ENCODE results near the gene SEC31A. TPM values are rescaled to one million over a fixed set of nuclear protein-coding genes. Genes with fewer than 3 reads are reported as not detected.
A peak's percentile ranks its signal among the peaks of the same experiment; 100 is the strongest.

The SEC31A gene
- total and polyA plus RNA-seq, 10 donors = 63.6 to 204 (median 146) TPM

DNA sequence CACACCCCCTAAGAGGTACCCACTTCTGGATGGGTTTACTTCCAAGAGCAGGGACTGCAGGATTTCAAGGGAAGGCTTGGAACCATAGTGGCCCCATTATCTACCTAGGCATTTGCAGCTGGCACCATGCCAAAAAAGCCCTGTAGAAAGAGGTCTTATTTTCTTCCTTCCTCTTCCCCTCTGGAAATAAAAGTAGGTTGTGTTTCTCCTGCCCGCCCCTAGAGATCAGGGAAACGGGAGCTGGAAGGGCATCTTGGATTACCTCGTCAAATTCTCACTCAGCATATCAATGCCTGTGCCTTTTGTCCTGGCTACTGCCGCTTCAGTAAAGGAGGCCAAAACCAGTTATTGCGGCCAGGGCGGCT is 93.9 kb downstream of the SEC31A start:
- Histone ChIP-seq H3K36me3 (no peaks in the 10 kb centered on the region), H3K4me1 (peaks cover 0 to 36% (median 28%) of the 10 kb centered on the region in 6 donors), H3K27me3 (replicated peaks in 1 of 7) (peaks cover 0 to 55% (median 20%) of the 10 kb centered on the region in 7 donors), H3K27ac (no peak overlapping the region), H3K9me3 (no peaks in the 10 kb centered on the region), H3K4me3 (peak overlapping the region in 7 of 8 donors; percentile 64 to 86 (median 71))
- no peak for DNase-seq
- TF ChIP-seq POLR2AphosphoS5 (IDR thresholded peaks at IDR 0.05) = no peak
- TF ChIP-seq, protein P1, sequence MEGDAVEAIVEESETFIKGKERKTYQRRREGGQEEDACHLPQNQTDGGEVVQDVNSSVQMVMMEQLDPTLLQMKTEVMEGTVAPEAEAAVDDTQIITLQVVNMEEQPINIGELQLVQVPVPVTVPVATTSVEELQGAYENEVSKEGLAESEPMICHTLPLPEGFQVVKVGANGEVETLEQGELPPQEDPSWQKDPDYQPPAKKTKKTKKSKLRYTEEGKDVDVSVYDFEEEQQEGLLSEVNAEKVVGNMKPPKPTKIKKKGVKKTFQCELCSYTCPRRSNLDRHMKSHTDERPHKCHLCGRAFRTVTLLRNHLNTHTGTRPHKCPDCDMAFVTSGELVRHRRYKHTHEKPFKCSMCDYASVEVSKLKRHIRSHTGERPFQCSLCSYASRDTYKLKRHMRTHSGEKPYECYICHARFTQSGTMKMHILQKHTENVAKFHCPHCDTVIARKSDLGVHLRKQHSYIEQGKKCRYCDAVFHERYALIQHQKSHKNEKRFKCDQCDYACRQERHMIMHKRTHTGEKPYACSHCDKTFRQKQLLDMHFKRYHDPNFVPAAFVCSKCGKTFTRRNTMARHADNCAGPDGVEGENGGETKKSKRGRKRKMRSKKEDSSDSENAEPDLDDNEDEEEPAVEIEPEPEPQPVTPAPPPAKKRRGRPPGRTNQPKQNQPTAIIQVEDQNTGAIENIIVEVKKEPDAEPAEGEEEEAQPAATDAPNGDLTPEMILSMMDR (IDR thresholded peaks at IDR 0.05 in 8 of 11, conservative IDR thresholded peaks at IDR 0.05 in 3 of 11) = no peak
- TF ChIP-seq POLR2A (IDR thresholded peaks at IDR 0.05) = no peak
- intact Hi-C loops (cut with DNase I; ENCODE audit: low total_unique reads) = no loop called here
- WGBS, 5 donors = 55 to 69% (median 60%) methylated on average over 5 to 6 of the region's 6 CpGs

DNA sequence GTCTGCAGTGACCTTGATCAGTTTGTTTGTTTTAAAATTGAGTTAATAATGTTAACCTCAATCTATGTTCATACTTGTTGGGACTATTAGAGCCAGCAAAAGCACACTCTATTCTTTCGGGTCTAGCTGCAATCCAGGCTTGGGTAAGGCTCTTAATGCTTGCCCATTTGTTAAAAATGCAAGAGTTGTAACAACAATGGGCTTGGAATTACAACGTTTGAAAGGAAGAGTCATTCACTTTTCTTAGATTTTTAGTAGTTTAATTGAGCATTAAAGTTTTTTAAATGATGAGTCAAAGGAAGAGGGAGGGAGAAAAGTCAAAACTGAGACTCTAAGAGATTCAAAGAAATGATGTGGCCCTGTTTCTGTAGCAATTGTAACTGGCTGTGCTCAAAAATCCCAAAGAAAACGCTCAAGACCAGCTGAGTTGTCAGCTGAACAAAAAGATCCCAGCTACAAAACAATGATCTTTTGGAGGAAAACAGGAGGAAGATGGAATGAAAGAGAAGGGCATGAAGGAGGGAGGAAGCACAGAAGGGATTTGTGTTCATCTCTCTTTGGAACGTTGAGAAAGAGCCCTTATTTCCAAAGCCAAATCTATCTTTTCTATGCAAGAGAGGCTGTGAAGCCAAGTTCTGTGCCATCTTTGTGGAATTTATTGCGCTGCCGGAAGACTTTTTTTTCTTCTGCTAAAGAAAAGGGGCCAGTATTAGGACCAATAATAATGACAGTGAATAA is 97.9 kb downstream of the SEC31A start:
- peaks cover 0 to 21% (median 10%) of the 10 kb centered on the region in 7 donors for H3K27me3 ChIP-seq (replicated peaks in 1 of 7)
- intact Hi-C loops (cut with DNase I; ENCODE audit: low total_unique reads) = no loop called here
- no peak for DNase-seq
- H3K27ac ChIP-seq = no peak overlapping the region
- H3K36me3 ChIP-seq = no peaks in the 10 kb centered on the region
- H3K4me1 ChIP-seq = peaks cover 0 to 16% (median 11%) of the 10 kb centered on the region in 6 donors
- TF ChIP-seq, protein P1 (IDR thresholded peaks at IDR 0.05 in 8 of 11, conservative IDR thresholded peaks at IDR 0.05 in 3 of 11) = no peak
- TF ChIP-seq POLR2A (IDR thresholded peaks at IDR 0.05) = no peak
- no peaks in the 10 kb centered on the region for H3K9me3 ChIP-seq
- H3K4me3 ChIP-seq = no peak overlapping the region
- WGBS, 5 donors = 69 to 83% (median 75%) methylated on average over 6 of the region's 6 CpGs

GRCh38 chr4:82791179-82791578 is 99.8 kb downstream of the SEC31A start:
- no peak for DNase-seq
- intact Hi-C loops (cut with DNase I; ENCODE audit: low total_unique reads) = no loop called here
- H3K4me3 ChIP-seq = no peak overlapping the region
- TF ChIP-seq POLR2A (IDR thresholded peaks at IDR 0.05) (no peak), POLR2AphosphoS5 (IDR thresholded peaks at IDR 0.05) (no peak)
- TF ChIP-seq, protein P1 (IDR thresholded peaks at IDR 0.05 in 8 of 11, conservative IDR thresholded peaks at IDR 0.05 in 3 of 11) = no peak
- 91 to 93% (median 92%) methylated on average over 6 of the region's 6 CpGs for WGBS, 5 donors
- no peak overlapping the region for H3K27ac ChIP-seq
- no peaks in the 10 kb centered on the region for H3K4me1 ChIP-seq
- H3K36me3 ChIP-seq = no peaks in the 10 kb centered on the region
- peaks cover 0 to 2% (median 0%) of the 10 kb centered on the region in 7 donors for H3K27me3 ChIP-seq (replicated peaks in 1 of 7)
- no peaks in the 10 kb centered on the region for H3K9me3 ChIP-seq

DNA sequence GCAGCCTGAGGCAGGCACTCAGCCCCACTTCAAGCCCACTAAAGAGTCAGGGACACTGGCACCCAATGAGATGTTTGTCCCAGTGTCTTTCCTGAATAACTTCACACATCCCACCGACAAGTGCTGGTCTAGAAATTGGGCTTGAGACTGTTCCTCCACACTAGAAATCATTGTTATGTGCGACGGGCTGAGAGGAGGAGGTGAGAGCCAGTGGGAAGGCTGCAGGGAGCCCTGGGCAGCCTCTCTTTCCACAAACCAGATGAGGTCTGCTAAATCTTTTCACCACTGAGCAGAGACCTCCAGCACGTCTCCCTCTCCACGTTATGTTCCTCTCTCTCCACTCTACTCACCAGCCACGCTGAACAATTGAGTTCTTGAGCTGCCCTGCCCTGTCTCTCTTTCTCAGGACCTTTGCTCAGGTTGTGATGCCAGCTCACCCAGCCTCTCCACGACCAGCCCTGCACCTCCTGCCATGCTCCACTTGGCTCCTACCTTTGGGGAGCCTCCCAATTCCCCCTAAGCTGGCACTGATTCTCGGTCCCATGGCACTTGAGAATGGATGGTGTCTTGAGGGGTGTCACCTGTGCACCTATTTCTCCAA is 100.8 kb downstream of the SEC31A start:
- intact Hi-C loops (cut with DNase I; ENCODE audit: low total_unique reads) = no loop called here
- H3K27me3 ChIP-seq (replicated peaks in 1 of 7) = no peaks in the 10 kb centered on the region
- WGBS, 5 donors = 75 to 86% (median 83%) methylated on average over 8 of the region's 8 CpGs
- no peak for TF ChIP-seq POLR2A (IDR thresholded peaks at IDR 0.05)
- TF ChIP-seq, protein P1 (IDR thresholded peaks at IDR 0.05 in 8 of 11, conservative IDR thresholded peaks at IDR 0.05 in 3 of 11) = no peak
- no peak for TF ChIP-seq POLR2AphosphoS5 (IDR thresholded peaks at IDR 0.05)
- no peaks in the 10 kb centered on the region for H3K36me3 ChIP-seq
- no peaks in the 10 kb centered on the region for H3K9me3 ChIP-seq
- no peaks in the 10 kb centered on the region for H3K4me1 ChIP-seq
- no peak for DNase-seq
- no peak overlapping the region for H3K4me3 ChIP-seq
- H3K27ac ChIP-seq = no peak overlapping the region
